ENCODE results near the gene HEMK1.

The HEMK1 gene

DNA sequence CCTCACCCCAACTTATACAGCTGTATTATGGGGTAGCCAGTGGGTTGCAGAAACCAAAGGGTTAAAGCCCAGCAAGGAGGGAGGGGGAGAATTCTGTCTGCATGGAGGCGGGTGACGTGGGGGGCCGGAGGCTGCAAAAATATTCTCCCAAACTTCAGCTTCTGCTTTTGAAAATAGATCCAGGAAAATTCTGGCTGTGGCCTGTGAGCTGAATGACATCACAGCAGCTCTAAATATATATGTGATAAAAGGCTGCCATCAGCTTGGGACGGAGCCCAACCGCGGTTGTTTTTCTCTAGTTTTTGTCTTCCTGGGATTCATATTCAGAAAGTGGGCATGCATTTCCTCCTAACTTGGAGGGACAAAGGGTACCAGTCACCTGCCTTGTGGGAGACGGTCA is 75.2 kb downstream of the HEMK1 start:
- DNase-seq (ENCODE audit: low spot score) = no peak

DNA sequence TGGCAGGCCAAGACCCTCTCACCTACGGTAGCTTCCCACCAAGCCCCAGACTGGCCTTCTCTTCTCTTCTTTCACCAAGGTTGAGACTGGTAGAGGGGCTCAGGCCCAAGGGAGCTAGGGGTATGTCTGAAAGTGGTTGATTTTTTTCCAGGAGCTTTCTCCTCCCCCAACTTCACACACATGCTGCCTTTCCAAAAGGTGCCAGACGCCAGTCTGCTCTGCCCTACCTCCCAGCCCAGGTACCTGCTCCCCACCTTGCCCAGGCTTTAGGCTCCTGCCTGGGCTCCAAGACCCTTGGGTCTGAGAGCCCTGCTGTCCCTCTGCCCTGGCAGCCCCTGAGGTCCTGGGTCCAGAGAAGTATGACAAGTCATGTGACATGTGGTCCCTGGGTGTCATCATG is 76.1 kb downstream of the HEMK1 start:
- DNase-seq (ENCODE audit: low spot score) = no peak

Measured in left forelimb (tissue), 1 donor.